Dedifferentiated amniotic fluid mesenchymal stem cell (primary cell): ENCODE results near the gene TXLNA.

Experiments
- DNase-seq: peaks from one replicate; pipeline ENCODE4 v3.0.0-alpha.2; 2016; ENCODE audit errors: extremely low spot score

The TXLNA gene

DNA sequence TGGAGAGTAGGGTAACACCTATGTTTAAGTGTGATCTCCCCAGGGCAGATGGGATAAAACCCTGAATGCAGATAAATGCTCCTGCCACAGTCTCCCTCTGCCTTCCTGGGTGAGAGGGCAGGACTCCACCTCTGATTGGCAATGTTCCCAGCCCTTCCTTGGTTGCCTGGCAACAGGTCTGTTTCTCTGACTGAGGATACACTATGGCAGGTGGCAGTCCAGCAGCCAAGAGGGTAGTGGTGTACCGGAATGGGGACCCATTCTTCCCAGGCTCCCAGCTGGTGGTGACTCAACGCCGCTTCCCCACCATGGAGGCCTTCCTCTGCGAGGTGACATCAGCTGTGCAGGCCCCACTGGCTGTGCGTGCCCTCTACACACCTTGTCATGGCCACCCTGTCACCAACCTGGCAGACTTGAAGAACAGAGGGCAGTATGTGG is 29.4 kb downstream of the TXLNA start, which contains the start of gene DCDC2B:
Gene DCDC2B (plus strand): TSS at position 199 of the 438 bp plus-strand sequence. CDS start 5 bp downstream, at position 204.
- no peak for DNase-seq

DNA sequence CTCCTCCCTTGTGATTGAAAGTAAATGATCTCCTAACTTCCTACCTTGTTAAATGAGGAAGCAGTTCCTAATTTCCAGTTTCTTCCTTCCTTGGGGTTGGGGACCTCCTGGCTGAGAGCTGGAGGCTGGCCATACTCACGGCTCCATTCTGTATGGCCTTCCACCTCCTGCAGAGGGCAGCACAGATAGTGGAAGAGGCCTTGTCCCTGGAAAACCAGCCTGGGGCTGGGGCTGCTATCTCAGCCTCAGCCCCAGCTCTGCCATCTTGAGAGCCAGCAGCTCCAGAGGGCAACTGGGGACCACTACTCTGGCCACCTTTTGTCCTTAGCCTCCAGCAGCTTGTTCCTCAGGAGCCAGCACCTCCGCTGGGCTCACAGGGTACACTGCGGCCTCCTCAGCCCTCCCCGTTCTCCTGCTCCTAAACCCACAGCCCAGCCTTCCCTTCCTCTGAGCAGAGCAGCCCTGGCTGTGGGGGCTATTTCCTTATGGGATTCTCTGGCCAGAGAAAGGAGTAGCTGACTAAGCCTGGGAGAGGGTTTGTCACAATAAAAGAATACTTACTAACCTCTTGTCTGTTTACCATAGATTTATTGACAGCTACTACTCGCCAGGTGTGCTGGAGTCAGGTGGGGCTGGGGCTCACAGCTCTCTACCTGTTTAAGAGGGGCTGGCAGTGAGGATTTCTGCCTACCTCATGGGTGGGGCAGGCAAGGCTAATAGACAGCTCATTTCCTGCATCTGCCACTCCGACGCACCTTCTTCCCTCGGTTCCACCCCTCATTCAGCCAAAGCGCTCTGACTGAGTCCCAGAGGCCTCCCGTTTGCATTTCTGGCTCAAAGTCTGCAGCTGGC is 36.4 kb downstream of the TXLNA start:
- peak; percentile 70 for DNase-seq

DNA sequence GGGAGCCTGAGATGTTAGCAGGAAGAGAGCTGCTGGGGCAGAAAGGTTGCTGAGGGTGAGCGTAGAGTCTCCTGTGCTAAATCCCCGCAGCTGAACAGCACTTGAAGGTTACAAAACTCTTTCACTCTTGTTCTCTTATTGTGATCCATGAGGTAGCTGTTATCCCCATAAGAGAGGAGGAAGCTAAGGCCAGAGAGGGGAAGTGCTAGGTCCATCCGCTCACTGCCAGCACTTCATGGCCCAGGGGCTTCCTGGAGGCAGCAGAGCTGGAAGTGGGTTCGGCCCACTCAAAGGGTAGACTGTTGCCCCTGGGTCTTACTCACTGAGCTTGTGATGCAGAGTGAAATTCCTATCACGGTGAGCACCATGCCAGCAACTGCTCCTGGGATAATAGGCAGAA is 37.1 kb downstream of the TXLNA start:
- DNase-seq: no peak

DNA sequence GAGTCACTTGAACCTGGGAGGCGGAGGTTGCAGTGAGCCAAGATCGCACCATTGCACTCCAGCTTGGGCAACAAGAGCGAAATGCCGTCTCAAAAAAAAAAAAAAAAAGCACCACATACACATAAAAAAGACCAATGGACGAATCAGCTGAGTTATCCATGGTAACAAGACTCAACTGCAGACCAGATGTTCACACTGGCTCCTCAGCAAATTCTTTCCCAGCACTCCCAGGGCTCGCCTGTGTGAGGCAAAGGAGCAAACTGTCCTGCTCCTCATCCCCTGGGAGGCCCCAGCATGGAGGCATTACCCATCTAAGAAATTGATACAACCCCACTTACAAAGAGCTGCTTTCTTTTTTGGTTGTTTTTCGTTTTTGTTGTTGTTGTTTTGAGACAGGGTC is 39.5 kb downstream of the TXLNA start:
- DNase-seq: no peak

DNA sequence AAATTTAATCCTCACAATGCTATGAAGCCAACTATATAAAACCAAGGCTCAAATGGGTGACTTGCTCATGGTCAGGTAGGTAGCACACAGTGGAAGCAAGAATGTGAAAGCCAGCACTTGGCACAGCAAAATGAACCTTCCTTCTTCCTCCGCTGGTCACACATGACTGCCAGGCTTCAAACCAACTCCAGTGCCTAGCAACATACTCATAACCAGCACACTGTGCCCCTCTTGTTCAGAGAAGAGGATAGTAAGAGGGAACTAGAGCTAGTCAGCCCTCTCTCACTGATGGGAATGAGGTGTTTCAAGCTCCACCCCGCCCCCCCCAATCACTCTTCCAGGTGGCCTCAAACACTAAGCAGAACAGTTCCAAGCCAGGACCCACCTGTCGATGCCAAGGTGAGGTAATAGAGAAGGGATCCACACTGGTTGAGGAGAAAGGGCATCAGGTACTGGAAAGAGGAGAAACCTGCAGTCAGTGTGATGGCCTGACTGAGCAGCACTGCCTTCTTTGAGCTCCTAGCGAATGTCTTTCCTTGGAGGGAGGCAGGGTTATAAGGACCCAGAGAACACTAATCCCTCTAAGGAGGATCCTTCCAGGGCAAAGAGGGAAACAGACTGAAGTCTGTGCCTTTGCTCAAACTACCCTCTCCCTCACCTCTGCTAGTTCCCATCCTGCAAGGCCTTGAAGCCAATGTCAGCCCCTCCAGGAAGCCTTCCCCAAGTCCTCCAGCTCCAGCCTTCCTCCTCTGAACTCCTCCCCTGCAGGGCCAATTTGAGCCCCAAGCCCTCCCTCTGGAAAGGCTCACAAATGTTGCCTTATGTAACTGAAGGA is 41.5 kb downstream of the TXLNA start:
- no peak for DNase-seq

DNA sequence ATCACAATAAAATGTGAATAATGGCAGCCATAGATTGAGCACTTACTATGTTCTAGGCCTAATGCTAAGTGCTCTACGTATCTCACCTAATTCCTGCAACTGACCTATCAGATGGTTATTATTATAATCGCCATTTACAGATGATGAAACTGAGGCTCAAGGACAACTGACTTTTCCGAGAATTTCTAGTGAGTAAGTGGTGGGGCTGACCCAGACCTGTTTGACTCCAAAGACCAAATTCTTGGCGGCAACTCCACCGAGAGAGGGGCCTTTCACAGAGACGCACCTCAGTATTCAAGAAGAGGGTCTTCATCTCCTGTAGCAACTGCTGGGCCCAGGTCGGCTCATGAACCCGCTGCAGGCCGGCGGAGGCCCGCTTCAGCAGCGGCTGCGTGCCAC is 42.1 kb downstream of the TXLNA start:
- DNase-seq: no peak

DNA sequence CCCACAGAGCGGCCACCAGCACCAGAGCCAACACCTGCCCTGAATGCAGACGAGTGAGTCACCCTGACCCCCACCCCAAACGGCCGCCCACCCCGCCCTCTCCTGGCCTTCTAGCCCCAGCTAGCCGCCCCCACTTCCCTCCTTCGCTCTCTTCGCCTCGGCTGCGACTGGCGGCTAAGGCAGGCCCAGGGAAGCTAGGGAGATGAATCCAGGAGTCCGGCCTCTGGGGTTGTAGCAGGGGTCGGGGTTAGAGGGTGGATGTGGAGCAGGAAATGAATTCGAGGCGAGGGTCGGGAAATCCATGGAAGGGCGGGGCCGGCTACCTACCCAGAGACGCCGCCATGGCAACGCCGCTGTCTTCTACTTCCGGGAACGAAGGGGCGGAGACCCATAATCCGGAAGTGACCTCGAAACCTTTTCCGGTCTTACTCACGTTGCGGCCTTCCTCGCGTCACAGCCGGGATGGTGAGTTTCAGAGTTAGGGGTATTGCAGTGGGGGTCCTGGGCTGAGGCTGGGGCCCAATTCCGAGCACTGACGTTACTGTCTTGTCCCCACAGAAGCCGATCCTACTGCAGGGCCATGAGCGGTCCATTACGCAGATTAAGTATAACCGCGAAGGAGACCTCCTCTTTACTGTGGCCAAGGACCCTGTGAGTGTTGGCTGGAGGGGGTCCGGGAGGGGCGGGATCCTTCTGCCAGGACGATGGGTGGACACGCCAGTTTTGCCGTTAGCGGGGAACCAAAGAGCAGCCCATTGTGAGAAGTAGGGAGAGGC is 42.7 kb downstream of the TXLNA start, which contains the start of the genes EIF3I and TMEM234:
Gene EIF3I (plus strand): TSS at position 428 of the 776 bp plus-strand sequence. CDS start 35 bp downstream, at position 463.
Gene TMEM234 (minus strand): TSS at position 374 of the 776 bp plus-strand sequence. CDS start 31 bp downstream, at position 343.
- DNase-seq: peak; percentile 95

DNA sequence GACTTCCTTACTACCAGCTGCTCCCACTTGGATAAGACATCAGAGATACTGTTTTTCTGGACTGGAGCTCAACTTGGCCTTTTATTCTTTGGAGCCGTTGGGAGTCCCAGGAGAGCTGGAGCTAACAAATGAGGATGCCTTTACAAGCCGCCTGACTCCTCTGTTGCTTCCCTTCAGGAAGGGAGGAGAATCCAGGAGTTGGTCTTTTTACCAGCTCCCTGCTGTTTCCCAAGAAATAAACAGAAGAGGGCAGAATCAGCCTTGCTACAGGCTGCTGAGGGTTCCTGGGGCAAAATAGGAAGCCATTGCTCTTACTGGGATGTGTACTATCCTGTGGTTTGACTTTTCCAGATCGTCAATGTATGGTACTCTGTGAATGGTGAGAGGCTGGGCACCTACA is 44.2 kb downstream of the TXLNA start:
- no peak for DNase-seq

DNA sequence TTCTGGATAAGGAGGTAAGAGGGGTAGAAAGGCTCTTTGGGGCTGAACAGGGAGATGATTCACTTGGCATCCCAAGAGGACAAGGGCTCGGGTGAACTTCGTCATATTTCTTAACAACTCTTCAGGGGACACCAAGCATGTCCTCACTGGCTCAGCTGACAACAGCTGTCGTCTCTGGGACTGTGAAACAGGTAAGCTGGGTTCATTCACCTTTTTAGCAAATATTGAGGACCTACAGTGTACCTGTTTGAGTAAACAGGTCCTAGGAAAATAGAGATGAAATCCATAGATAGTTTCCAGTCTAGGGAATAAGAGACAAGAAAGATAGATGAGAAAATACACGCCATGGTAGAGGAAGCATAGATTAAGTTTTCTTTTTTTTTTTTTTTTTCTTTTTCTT is 44.8 kb downstream of the TXLNA start:
- no peak for DNase-seq

DNA sequence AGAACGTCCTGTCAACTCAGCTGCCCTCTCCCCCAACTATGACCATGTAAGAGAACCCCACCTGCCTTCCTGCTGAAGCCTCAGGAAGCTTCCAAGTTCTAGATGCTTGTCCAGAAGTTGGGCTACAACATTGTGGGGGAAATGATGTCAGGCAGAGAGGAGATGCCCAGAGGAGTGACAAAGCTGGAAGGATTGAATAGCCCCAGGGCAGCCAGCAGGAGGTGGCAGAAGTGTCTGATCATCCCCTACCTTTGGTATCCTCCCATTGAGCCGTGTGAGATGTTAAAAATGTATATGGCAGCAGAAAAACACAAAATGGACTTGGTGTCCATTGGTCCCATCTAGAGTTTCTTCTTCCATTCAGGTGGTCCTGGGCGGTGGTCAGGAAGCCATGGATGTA is 49.3 kb downstream of the TXLNA start:
- no peak for DNase-seq

DNA sequence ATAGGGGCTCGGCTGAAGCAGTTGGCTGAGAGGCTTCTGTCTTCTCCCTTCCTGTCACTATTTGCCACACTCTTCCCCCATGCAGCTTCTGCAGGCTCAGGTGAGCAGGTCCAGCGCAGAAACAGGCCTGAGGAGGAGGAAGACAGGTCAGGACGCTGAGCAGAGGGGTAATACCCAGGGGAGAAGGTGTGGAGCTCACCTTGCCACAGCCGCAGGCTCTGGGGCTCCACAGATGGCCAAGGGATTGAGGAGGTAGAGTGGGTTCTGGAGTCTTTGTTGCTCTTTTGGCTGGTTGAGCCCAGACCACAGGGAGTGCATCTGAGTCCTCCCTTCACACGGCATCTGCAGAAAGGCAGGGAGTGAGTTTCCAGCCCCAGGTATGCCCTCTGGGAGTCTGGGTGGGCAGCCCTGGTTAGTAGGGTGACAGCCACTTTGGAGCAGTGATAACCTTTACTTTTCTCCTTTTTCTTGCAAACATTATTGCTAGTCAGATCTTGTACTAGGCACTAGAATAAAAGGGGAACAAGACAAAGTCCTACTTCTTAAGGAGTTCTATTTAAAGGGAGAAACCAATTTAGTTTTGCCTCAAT is 52.5 kb downstream of the TXLNA start:
- DNase-seq: no peak

DNA sequence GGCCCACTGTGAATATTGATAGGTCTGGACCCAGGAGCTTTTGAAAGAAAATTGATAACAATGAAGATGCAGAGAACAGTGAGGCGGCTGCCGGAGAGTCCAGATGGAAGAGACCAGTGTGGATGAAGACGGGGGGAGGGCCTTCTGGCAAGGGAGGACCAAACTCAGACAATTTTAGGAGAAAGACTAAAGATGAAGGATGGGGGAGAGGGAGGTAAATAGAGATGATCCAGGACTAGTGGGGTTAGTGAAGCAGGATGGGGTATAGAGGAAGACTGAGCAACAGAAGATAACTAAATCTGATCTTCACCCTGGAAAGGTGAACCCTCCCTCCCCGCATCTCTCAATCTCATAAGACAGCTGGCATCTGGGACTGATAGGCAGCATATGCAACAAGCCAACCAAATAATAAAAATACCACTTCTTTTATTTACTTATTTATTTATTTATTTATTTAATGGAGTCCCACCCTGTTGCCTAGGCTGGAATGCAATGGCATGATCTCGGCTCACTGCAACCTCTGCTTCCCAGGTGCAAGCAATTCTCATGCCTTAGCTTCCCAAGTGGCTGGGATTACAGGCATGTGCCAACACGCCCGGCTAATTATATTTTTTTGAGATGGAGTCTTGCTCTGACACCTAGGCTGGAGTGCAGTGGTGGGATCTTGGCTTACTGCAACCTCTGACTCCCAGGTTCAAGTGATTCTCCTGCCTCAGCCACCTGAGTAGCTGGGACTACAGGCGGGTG is 53.3 kb downstream of the TXLNA start:
- DNase-seq: no peak

DNA sequence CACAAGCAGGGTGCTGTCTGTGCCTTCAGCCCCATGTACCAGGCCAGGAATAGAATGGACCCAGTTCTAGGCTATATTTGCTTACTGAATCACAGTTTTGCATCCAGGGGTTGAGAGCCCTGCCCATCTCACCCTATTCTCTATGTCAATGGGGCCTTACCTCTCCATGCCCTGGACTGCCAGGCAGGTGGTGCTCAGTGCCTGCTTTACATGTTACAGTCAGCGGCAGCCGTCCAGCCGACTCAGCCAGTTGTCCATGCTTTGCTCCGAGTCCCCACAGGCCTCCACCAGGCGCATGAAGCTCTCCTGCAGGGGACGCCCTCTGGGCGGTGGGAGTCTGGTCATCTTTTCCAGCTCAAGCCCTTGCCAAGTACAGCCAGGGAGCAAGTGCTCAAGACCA is 55.3 kb downstream of the TXLNA start:
- no peak for DNase-seq

DNA sequence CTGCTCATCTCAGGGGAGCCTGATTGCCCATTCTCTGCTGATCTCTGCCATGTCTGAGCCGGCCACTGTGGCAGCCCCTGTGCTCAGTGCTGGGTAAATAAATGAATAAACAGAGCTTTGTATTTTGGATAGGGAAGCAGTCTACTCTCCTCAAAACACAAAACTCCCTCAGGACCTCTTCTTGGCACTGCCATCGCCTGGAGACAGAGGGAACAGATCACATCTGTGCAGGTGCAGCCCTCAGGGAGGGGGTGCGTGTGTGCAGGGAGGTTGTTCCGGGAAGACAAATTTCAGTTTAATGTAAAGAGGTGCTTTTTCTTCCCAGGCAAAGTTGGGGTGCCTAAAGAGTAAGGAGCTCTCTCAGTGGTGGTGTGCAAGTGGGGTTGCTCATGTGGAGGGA is 59.9 kb downstream of the TXLNA start:
- no peak for DNase-seq

DNA sequence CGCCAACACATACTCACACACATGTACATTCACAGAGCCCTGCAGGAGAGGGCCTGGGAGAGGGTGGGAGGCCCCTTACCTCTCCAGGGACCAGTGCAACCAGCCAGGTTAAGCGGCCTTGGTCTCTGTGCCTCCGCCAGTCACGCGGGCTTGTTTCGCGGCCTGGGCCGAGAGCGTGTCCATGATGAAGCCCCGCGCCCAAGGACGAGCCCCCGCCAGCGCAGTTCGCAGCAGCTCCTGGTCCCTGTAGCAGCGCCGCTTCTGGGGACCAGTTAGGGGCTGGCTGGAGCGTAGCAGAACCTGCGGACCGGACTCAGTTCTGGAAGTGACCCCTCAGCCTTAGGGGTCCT is 60.3 kb downstream of the TXLNA start:
- no peak for DNase-seq

DNA sequence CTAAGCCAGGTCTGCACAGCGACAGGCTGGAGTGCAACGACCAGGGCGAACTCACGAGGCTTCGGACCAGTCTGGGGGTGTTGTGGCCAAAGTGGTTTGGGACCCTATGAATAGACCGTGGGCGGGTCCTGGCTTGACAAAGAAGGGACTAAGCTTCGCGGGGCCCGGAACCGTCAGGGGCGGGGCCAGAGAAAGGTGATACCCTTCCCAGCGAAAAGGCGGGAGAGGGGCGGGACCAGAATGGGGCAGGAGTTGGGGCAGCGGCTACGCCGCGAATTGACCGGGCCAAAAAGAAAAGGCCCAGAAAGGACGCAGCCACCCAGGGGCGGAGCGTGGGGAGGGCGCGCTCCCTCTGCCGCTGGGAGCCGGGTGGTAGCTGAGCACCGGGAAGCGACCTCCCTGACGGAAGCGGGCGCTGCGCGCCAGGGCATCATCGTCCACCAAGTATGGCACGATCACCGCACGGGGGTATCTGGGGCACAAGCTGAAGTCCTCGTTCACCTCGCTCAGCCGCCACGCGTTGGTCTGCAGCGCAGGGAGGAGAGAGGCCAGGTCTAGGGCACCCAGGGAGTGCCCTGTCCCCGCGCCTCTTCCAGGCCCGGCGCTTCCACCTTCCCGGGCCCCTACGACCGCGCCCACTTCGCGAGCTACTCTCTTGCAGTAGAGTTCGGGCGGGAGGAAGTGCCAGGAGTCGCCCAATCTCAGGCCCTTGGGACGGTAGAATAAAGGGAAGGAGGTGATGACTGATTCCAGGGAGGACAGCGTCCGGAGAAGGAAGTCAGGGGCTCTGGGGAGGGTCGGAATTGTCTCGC is 60.9 kb downstream of the TXLNA start:
- DNase-seq: peak; percentile 24

DNA sequence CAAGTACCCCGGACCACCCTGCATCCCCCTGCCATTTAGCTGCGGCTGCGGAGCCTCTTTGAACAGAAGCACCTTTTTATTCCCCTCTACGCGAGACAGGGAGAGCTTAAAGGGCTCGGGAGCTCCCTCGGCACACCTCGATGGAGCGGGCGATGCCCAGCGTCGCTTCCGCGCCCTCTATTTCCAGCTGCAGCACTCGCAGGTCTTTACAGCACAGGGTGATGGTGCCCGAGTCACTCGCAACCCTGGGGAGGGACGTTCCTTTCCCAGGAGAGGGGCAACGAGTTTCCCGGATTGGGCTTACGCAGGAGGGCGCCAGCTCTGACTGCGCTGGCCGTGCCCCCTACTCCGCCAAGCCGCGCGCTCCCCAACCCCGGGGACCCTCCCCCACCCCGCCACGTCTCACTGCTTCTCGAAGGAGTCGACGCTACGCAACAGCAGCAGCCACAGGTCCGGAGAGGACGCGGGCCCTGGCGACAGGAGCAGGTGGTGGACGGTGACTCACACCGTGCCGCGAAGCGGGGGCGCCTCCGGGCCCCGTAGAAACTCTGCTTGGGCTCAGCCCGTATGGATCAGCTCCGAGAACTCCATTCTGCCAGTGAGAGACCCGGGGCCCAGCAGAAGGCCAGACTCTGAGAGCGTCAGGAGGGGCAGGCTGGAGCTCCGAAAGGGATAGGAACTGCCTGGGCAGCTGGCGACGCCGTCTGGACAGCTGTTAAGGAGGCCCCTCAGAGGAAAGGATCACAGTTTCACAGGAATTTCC is 61.7 kb downstream of the TXLNA start:
- no peak for DNase-seq

DNA sequence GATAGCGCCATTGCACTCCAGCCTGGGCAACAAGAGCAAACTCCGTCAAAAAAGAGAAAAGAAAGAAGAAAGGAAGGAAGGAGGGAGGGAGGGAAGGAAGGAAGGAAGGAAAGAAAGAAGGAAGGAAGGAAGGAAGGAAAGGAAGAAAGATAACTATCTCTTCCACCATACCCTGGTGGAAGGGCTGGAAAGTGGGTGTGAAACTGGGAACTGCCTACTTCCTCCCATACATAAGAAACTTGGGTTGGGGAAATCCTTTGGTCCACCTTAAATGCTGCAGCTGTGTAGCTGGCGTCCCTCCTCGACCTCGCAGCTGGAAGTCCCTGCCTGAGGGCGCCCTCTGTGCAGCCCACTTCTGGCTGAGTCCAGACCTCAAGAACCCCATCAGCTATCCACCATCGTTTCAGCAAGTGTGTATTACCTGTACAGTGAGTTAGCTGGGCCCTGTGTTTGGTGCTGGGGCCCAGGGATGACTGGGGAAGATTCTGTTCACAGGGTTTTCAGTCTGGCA is 62.9 kb downstream of the TXLNA start:
- no peak for DNase-seq

DNA sequence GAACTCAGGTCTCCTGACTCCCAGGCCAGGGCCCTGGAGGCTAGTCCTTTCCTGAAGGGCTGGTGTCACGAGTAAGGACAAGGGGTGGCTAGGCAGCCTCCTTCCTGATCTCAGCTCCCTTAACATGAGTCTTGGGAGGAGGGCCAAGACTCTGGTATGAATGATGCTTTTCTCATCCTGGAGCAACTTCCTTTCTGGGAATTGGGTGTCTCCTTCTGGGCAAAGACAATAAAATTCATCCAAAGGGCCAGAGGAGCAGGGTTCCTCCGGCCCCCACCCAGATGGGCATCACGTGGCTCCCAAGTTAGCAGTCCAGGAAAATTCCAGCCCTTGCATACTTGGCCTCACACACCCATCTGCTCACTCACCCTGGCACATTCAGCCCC is 67.4 kb downstream of the TXLNA start, which contains the start of gene FAM167B:
Gene FAM167B (plus strand): TSS at position 335 of the 386 bp plus-strand sequence. CDS start 200 bp downstream, outside the sequence.
- DNase-seq: peak; percentile 63
